HCT116 (cell line): Measurements from ENCODE around the gene SYTL3. TPM values are rescaled to one million over a fixed set of nuclear protein-coding genes. Genes with fewer than 3 reads are reported as not detected.

Experiments
- ATAC-seq: fragments of 200-7000 bp; cut with Tn5 transposase; 2 replicates; pipeline ENCODE4 v1.9.1; 2020; ENCODE audit warnings: mild to moderate bottlenecking, moderate library complexity
- BruUV-seq: library from RNA; stranded (reverse); fragments of 400-500 nt; replicated peaks from 2 replicates; lab custom pipeline; 2021; lab: Mats Ljungman, UMichigan
- CTCF ChIA-PET: fragments of 300-600 bp; sonication (Branson Sonifier 250); formaldehyde crosslinking; loops from one replicate; lab custom pipeline; 2021; ENCODE audit warnings: antibody characterized with exemption; lab: Charles Lee
- POLR2A ChIA-PET: fragments of 300-600, 350-600 bp; sonication (Branson Sonifier 250); formaldehyde crosslinking; loops from one replicate; lab custom pipeline; 2021; ENCODE audit warnings: antibody characterized with exemption; lab: Charles Lee
- RAD21 ChIA-PET, 2 experiments: fragments of 300-600 bp; sonication (Branson Sonifier 250); formaldehyde crosslinking; loops; one replicate each; lab custom pipeline; 2023; ENCODE audit warnings: low total read pairs in 2 of 2; ENCODE audit not compliant: uncharacterized antibody in 2 of 2, unreplicated experiment in 2 of 2, low non-redundant PET in 1 of 2; lab: Charles Lee
- DNase-seq: peaks from one replicate; pipeline ENCODE4 v3.0.0-alpha.2; 2010; ENCODE audit warnings: low read depth, low spot score
- H2AFZ ChIP-seq: fragments of 200-600 bp; shearing (Covaris generic), sonication (generic); 2 replicates; pipeline ENCODE4 v1.6.1; 2017; ENCODE audit warnings: low read depth, mixed run types, mixed read lengths, antibody characterized with exemption, low read length; ENCODE audit not compliant: poor library complexity, severe bottlenecking
- H3K27ac ChIP-seq: 2 replicates; pipeline ENCODE4 v1.5.1; 2012; ENCODE audit warnings: low read depth, low read length
- H3K27me3 ChIP-seq: fragments of 200-600 bp; sonication (generic); 2 replicates; pipeline ENCODE4 v1.6.1; 2016; ENCODE audit warnings: mixed run types, low read length, mixed read lengths; ENCODE audit not compliant: insufficient read depth
- H3K36me3 ChIP-seq, 2 experiments: fragments of 200-500 bp in 1 of 2; fragments of 200-600 bp in 1 of 2; sonication (Bioruptor generic) in 1 of 2; sonication (generic) in 1 of 2; 2 replicates each; pipeline versions ENCODE4 v1.5.1 to v1.6.1; 2014 to 2016; ENCODE audit warnings: low read length in 2 of 2, inconsistent platforms in 1 of 2, mixed read lengths in 1 of 2, mixed run types in 1 of 2; ENCODE audit not compliant: insufficient read depth in 2 of 2, control insufficient read depth in 1 of 2
- H3K4me1 ChIP-seq, 2 experiments: fragments of 200-600 bp in 1 of 2; sonication (generic) in 1 of 2; 2 replicates each; pipeline versions ENCODE4 v1.5.1 to v1.6.1; 2012 to 2017; ENCODE audit warnings: low read length in 2 of 2, inconsistent platforms in 1 of 2, mild to moderate bottlenecking in 1 of 2, mixed read lengths in 1 of 2, mixed run types in 1 of 2, moderate library complexity in 1 of 2; ENCODE audit not compliant: insufficient read depth in 2 of 2, control insufficient read depth in 1 of 2
- H3K4me2 ChIP-seq: fragments of 200-600 bp; sonication (generic); 2 replicates; pipeline ENCODE4 v1.6.1; 2017; ENCODE audit warnings: mixed run types, low read length, mixed read lengths
- H3K4me3 ChIP-seq, 2 experiments: fragments of 200-600 bp in 1 of 2; sonication (generic) in 1 of 2; replicated peaks in 1 of 2; 2 replicates each; pipeline ENCODE4 v1.5.1; 2011 to 2016; ENCODE audit warnings: low read length in 2 of 2, control low read depth in 1 of 2, low read depth in 1 of 2, mild to moderate bottlenecking in 1 of 2, mixed read lengths in 1 of 2, mixed run types in 1 of 2
- H3K79me2 ChIP-seq: fragments of 200-600 bp; sonication (generic); 2 replicates; pipeline ENCODE4 v1.6.1; 2017; ENCODE audit warnings: mild to moderate bottlenecking, mixed run types, low read length, moderate library complexity, mixed read lengths; ENCODE audit not compliant: insufficient read depth
- H3K9ac ChIP-seq: fragments of 200-600 bp; sonication (generic); 2 replicates; pipeline ENCODE4 v1.6.1; 2016; ENCODE audit warnings: low read length, mixed read lengths
- H3K9me2 ChIP-seq: fragments of 200-600 bp; sonication (generic), shearing (Covaris generic); 2 replicates; pipeline ENCODE4 v1.6.1; 2017; ENCODE audit warnings: mixed run types, mild to moderate bottlenecking, moderate library complexity; ENCODE audit not compliant: insufficient read depth
- H3K9me3 ChIP-seq, 2 experiments: fragments of 200-500 bp in 1 of 2; fragments of 200-600 bp in 1 of 2; sonication (Bioruptor generic) in 1 of 2; sonication (generic) in 1 of 2; 2 replicates each; pipeline ENCODE4 v1.6.1; 2014 to 2017; ENCODE audit warnings: low read length in 2 of 2, mixed read lengths in 2 of 2, inconsistent platforms in 1 of 2, low read depth in 1 of 2, mild to moderate bottlenecking in 1 of 2, mixed run types in 1 of 2, moderate library complexity in 1 of 2; ENCODE audit not compliant: control insufficient read depth in 1 of 2, insufficient read depth in 1 of 2
- H4K20me1 ChIP-seq: fragments of 200-600 bp; sonication (generic), shearing (Covaris generic); 2 replicates; pipeline ENCODE4 v1.6.1; 2017; ENCODE audit warnings: mixed run types, mild to moderate bottlenecking, moderate library complexity; ENCODE audit not compliant: insufficient read depth
- ELF1 ChIP-seq: IDR thresholded peaks from 2 replicates; pipeline ENCODE4 v1.6.1; 2012; ENCODE audit warnings: low read depth, borderline replicate concordance
- EZH2 ChIP-seq: fragments of 200-600 bp; sonication (generic); IDR thresholded peaks from 2 replicates; pipeline ENCODE4 v1.6.1; 2017; ENCODE audit warnings: antibody characterized with exemption, mixed run types
- EZH2phosphoT487 ChIP-seq: fragments of 200-600 bp; IDR thresholded peaks from 2 replicates; pipeline ENCODE4 v1.6.1; 2018; ENCODE audit warnings: antibody characterized with exemption, borderline replicate concordance
- POLR2AphosphoS5 ChIP-seq: IDR thresholded peaks from 2 replicates; pipeline ENCODE4 v1.6.1; 2011; ENCODE audit warnings: mild to moderate bottlenecking, low read depth, low read length, moderate library complexity
- intact Hi-C: fragments of 100-400 bp; cut with micrococcal nuclease; formaldehyde crosslinking; loops from 2 replicates; pipeline ENCODE4 v1.10.0; 2022
- total RNA-seq: library from RNA; stranded (reverse); gene quantifications from one replicate; pipeline ENCODE4 v1.2.1, GENCODE V29; 2021; ENCODE audit not compliant: unreplicated experiment
- TF ChIP-seq, protein P1 (sequence below): IDR thresholded peaks from 2 replicates; pipeline ENCODE4 v1.6.1; 2012
- TF ChIP-seq, protein P2 (sequence below), 3 experiments: fragments of 200-600 bp in 1 of 3; sonication (generic) in 1 of 3; IDR thresholded peaks in 2 of 3; conservative IDR thresholded peaks in 1 of 3; 2 replicates each; pipeline ENCODE4 v1.5.1; 2012 to 2017; ENCODE audit warnings: low read depth in 2 of 3, low read length in 2 of 3, antibody characterized with exemption in 1 of 3, borderline replicate concordance in 1 of 3, control low read depth in 1 of 3, mild to moderate bottlenecking in 1 of 3, mixed read lengths in 1 of 3, mixed run types in 1 of 3, moderate library complexity in 1 of 3; ENCODE audit not compliant: insufficient read depth in 1 of 3
- TF ChIP-seq, protein P3 (sequence below): IDR thresholded peaks from 2 replicates; pipeline ENCODE4 v1.6.1; 2012

The SYTL3 gene
- total RNA-seq, 1 experiment from 2014 or later, result 55.3 TPM

DNA sequence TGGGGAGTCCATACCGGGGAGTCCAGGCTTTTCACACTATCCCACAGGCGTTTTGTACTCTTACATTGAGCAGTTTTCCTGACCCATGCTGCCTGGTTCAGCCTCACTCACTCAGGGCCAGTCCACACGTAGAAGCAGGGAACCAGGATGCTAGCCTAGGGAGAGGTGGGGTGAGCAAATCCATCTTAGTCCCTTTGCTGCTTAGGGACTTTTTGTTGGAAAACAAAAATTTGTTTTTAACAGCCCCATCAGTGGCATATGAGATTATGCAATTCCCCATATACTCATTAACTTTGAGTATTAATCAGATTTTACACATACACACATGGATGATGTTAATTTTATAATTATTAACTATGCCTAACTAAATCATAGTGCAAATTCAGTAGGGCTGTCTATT, 85.2 kb downstream of the SYTL3 start:
- H3K36me3 ChIP-seq, result peaks cover 0 to 41% of the 10 kb centered on the region in 2 experiments; a peak in 2 of 4 replicates

More for the DNA sequence above, 85.2 kb downstream of the SYTL3 start:
- POLR2A ChIA-PET, result interaction anchor here (1.1 to 4.2 kb wide), 2 partner anchors 29 to 134 kb away, joined by 3 to 18 read pairs; no protein-coding TSS in a partner anchor
- ATAC-seq (no peak), DNase-seq (no peak)
- no TSS peak for BruUV-seq
- no peaks in the 10 kb centered on the region for H3K27me3 ChIP-seq
- no peak overlapping the region for H3K4me2 ChIP-seq
- no peaks in the 10 kb centered on the region for H3K9me2 ChIP-seq
- H3K27ac ChIP-seq, result peak overlapping the region; percentile 97
- no peak overlapping the region for H3K4me3 ChIP-seq
- H4K20me1 ChIP-seq, result no peaks in the 10 kb centered on the region
- no peak overlapping the region for H2AFZ ChIP-seq
- H3K79me2 ChIP-seq, result peaks cover 81% of the 10 kb centered on the region
- TF ChIP-seq, protein P1, sequence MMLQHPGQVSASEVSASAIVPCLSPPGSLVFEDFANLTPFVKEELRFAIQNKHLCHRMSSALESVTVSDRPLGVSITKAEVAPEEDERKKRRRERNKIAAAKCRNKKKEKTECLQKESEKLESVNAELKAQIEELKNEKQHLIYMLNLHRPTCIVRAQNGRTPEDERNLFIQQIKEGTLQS, result no peak
- TF ChIP-seq, protein P2, sequence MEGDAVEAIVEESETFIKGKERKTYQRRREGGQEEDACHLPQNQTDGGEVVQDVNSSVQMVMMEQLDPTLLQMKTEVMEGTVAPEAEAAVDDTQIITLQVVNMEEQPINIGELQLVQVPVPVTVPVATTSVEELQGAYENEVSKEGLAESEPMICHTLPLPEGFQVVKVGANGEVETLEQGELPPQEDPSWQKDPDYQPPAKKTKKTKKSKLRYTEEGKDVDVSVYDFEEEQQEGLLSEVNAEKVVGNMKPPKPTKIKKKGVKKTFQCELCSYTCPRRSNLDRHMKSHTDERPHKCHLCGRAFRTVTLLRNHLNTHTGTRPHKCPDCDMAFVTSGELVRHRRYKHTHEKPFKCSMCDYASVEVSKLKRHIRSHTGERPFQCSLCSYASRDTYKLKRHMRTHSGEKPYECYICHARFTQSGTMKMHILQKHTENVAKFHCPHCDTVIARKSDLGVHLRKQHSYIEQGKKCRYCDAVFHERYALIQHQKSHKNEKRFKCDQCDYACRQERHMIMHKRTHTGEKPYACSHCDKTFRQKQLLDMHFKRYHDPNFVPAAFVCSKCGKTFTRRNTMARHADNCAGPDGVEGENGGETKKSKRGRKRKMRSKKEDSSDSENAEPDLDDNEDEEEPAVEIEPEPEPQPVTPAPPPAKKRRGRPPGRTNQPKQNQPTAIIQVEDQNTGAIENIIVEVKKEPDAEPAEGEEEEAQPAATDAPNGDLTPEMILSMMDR (IDR thresholded peaks at IDR 0.05 in 2 of 3, conservative IDR thresholded peaks at IDR 0.05 in 1 of 3; ENCODE audit: borderline replicate concordance in 1 of 3, insufficient read depth in 1 of 3, low read depth in 2 of 3, low read length in 2 of 3), result no peak
- TF ChIP-seq ELF1, result no peak
- TF ChIP-seq EZH2, result no peak
- TF ChIP-seq EZH2phosphoT487, result no peak
- TF ChIP-seq, protein P3, sequence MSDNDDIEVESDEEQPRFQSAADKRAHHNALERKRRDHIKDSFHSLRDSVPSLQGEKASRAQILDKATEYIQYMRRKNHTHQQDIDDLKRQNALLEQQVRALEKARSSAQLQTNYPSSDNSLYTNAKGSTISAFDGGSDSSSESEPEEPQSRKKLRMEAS, result no peak
- TF ChIP-seq POLR2AphosphoS5, result no peak
- TF ChIP-seq, all 23 proteins: peak for 0
- RAD21 ChIA-PET, result no interaction called here
- peaks cover 0 to 3% of the 10 kb centered on the region in 2 experiments; a peak in 1 of 4 replicates for H3K9me3 ChIP-seq
- CTCF ChIA-PET, result interaction anchor here (1.2 kb wide), 1 partner anchor 17 kb away, joined by 6 read pairs; no protein-coding TSS in a partner anchor
- H3K4me1 ChIP-seq, result peaks cover 65 to 84% of the 10 kb centered on the region in 2 experiments
- intact Hi-C loops, result no loop called here
- peak overlapping the region; percentile 60 for H3K9ac ChIP-seq
